ENCODE results near the gene DPP6. TPM values are rescaled to one million over a fixed set of nuclear protein-coding genes. Genes with fewer than 3 reads are reported as not detected.

Gene DPP6
- total and polyA plus RNA-seq, 9 of the 15 experiments (the other 6 are each of a cell fraction or from before 2014, with no cell fraction given): not detected

DNA sequence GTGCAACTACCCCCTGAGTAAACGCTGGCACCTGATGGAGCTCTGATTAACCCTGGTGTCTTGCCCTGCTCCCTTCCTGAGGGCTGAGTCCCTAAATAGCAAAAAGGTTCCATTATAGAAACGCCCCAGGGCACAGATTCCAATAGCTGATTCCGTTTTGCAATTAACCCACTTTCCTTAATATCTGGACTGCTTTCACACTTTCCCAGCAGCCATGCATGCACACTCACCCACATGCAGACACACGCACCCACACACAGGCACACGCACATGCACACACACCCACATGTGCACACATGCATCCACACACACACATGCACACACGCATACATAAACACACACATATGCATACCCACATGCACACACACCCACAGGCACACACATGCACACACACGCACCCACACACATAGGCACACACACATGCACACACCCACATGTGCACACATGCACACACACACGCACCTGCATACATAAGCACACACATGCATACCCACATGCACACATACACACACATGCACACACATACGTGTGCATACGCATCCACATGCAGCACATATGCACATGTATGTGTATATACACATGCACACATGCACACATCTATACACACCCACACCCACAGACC, 821.4 kb downstream of the DPP6 start:
- POLR2A ChIA-PET: no interaction called here
- in situ Hi-C loops (cut with MboI): no loop called here

DNA sequence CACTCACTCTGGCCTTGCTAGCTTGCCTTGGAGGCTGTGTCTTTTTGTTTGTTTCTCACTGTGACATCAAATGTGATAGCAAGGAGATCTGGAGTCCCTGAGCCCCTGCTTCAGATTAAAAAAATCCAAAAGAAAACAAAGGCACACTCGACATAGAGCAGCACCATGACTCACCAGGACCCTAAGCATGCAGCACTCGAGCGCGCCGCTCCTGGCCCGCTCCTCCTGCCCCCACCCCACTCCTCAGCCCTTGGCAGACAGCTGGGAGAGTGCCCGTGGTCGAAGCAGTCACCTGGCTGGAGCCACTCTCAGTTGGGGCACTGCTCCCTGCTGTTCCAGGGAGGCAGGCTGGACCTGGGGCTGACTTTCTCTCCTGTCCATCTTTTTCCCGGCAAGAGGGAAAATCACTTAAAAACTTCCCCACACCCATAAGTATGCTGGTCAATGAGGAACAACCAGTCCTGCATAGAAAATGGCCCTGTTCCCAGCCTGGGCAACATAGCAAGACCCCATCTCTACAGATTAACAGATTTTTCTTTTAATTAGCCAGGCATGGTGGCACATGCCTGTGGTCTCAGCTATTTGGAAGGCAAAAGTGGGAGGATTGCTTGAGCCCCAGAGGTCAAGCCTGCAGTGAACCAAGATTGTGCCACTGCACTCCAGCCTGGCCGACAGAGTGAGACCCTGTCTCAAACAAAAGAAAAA, 822.4 kb downstream of the DPP6 start:
- H3K9me1 ChIP-seq (ENCODE audit: control insufficient read depth, insufficient read depth, low read length): no peaks in the 10 kb centered on the region
- intact Hi-C loops (cut with micrococcal nuclease): no loop called here
- TF ChIP-seq MIER1 (IDR thresholded peaks at IDR 0.05; ENCODE audit: low read depth): no peak
- TF ChIP-seq ZNF121 (CRISPR knock-in tag; conservative IDR thresholded peaks at IDR 0.05): peak; percentile 64
- TF ChIP-seq ZNF408 (CRISPR knock-in tag; IDR thresholded peaks at IDR 0.05; ENCODE audit: low read depth): no peak
- TF ChIP-seq, protein P1, sequence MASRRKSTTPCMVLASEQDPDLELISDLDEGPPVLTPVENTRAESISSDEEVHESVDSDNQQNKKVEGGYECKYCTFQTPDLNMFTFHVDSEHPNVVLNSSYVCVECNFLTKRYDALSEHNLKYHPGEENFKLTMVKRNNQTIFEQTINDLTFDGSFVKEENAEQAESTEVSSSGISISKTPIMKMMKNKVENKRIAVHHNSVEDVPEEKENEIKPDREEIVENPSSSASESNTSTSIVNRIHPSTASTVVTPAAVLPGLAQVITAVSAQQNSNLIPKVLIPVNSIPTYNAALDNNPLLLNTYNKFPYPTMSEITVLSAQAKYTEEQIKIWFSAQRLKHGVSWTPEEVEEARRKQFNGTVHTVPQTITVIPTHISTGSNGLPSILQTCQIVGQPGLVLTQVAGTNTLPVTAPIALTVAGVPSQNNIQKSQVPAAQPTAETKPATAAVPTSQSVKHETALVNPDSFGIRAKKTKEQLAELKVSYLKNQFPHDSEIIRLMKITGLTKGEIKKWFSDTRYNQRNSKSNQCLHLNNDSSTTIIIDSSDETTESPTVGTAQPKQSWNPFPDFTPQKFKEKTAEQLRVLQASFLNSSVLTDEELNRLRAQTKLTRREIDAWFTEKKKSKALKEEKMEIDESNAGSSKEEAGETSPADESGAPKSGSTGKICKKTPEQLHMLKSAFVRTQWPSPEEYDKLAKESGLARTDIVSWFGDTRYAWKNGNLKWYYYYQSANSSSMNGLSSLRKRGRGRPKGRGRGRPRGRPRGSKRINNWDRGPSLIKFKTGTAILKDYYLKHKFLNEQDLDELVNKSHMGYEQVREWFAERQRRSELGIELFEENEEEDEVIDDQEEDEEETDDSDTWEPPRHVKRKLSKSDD (conservative IDR thresholded peaks at IDR 0.05; ENCODE audit: low read length): no peak
- no peaks in the 10 kb centered on the region for H3K9me3 ChIP-seq (replicated peaks; ENCODE audit: control insufficient read depth, insufficient read depth, low read depth, low read length)
- peaks cover 0 to under 1% of the 10 kb centered on the region in 2 experiments; a peak in 1 of 5 replicates for H3K4me1 ChIP-seq (replicated peaks in 1 of 2; ENCODE audit: control insufficient read depth in 2 of 2, insufficient read depth in 2 of 2, low read length in 2 of 2)
- H3K79me2 ChIP-seq (ENCODE audit: control insufficient read depth, insufficient read depth, low read length): no peaks in the 10 kb centered on the region
- POLR2A ChIA-PET: interaction anchor here (0.9 kb wide), 1 partner anchor 13 kb away, joined by 3 read pairs; no protein-coding TSS in a partner anchor
- 1% methylated on average over 10 of the region's 10 CpGs for WGBS (ENCODE audit: insufficient coverage, low coverage, missing lambda C conversion rate)
- H3K9ac ChIP-seq (ENCODE audit: insufficient read depth in 1 of 2, low read depth in 2 of 2, low read length in 2 of 2): no peak overlapping the region
- in situ Hi-C loops (cut with MboI): no loop called here
- no peak overlapping the region for H2AFZ ChIP-seq (ENCODE audit: low read depth, low read length)
- no TSS peak for BruUV-seq (replicated peaks)
- no peak overlapping the region for H3K27ac ChIP-seq (ENCODE audit: extremely low read depth, low read depth, low read length)
- no peak for DNase-seq (ENCODE audit: extremely low read depth in 1 of 4, low spot score in 3 of 4)
- peaks cover 76 to 86% of the 10 kb centered on the region in 2 experiments for H3K27me3 ChIP-seq (ENCODE audit: control insufficient read depth in 2 of 2, insufficient read depth in 2 of 2, low read length in 2 of 2)
- no peak overlapping the region for H3K4me2 ChIP-seq (ENCODE audit: insufficient read depth, low read length)
- no peak overlapping the region for H3K4me3 ChIP-seq
- FAIRE-seq: peak; percentile 29
- ATAC-seq: no peak
- no peaks in the 10 kb centered on the region for H4K20me1 ChIP-seq (replicated peaks; ENCODE audit: control insufficient read depth, insufficient read depth, low read length)
- H3K36me3 ChIP-seq (ENCODE audit: control insufficient read depth, insufficient read depth, low read length): no peaks in the 10 kb centered on the region
- CTCF ChIA-PET (ENCODE audit: low intra/inter-chr PET ratio): no interaction called here

More for the DNA sequence above, 821.4 kb downstream of the DPP6 start:
- peaks cover 0 to 4% of the 10 kb centered on the region in 2 experiments; a peak in 1 of 5 replicates for H3K4me1 ChIP-seq (replicated peaks in 1 of 2; ENCODE audit: control insufficient read depth in 2 of 2, insufficient read depth in 2 of 2, low read length in 2 of 2)
- H3K4me3 ChIP-seq: no peak overlapping the region
- intact Hi-C loops (cut with micrococcal nuclease): no loop called here
- CTCF ChIA-PET (ENCODE audit: low intra/inter-chr PET ratio): no interaction called here
- BruUV-seq (replicated peaks): no TSS peak
- H3K36me3 ChIP-seq (ENCODE audit: control insufficient read depth, insufficient read depth, low read length): no peaks in the 10 kb centered on the region
- no peak for ATAC-seq
- H3K9ac ChIP-seq (ENCODE audit: insufficient read depth in 1 of 2, low read depth in 2 of 2, low read length in 2 of 2): no peak overlapping the region
- no peaks in the 10 kb centered on the region for H3K79me2 ChIP-seq (ENCODE audit: control insufficient read depth, insufficient read depth, low read length)
- peaks cover 7% of the 10 kb centered on the region; the same call in 1 of the 2 replicates for H4K20me1 ChIP-seq (replicated peaks; ENCODE audit: control insufficient read depth, insufficient read depth, low read length)
- H3K27me3 ChIP-seq (ENCODE audit: control insufficient read depth in 2 of 2, insufficient read depth in 2 of 2, low read length in 2 of 2): peaks cover 76 to 90% of the 10 kb centered on the region in 2 experiments
- WGBS (ENCODE audit: insufficient coverage, low coverage, missing lambda C conversion rate): 2% methylated on average over 10 of the region's 10 CpGs
- DNase-seq (ENCODE audit: extremely low read depth in 1 of 4, low spot score in 3 of 4): no peak
- no peak overlapping the region for H2AFZ ChIP-seq (ENCODE audit: low read depth, low read length)
- no peaks in the 10 kb centered on the region for H3K9me3 ChIP-seq (replicated peaks; ENCODE audit: control insufficient read depth, insufficient read depth, low read depth, low read length)
- no peak for FAIRE-seq
- H3K4me2 ChIP-seq (ENCODE audit: insufficient read depth, low read length): no peak overlapping the region
- H3K27ac ChIP-seq (ENCODE audit: extremely low read depth, low read depth, low read length): no peak overlapping the region
- TF ChIP-seq STAG1 (CRISPR knock-in tag; IDR thresholded peaks at IDR 0.05; ENCODE audit: borderline replicate concordance): no peak
- TF ChIP-seq POLR2G (IDR thresholded peaks at IDR 0.05; ENCODE audit: low read depth, low read length): no peak
- no peak for TF ChIP-seq ZNF696 (CRISPR knock-in tag; conservative IDR thresholded peaks at IDR 0.05)
- 0 out of 4 replicates have a peak, but pooled peaks of 1 of the 2 experiments have one; percentile 26 for TF ChIP-seq HDAC1 (IDR thresholded peaks at IDR 0.05)
- H3K9me1 ChIP-seq (ENCODE audit: control insufficient read depth, insufficient read depth, low read length): no peaks in the 10 kb centered on the region
